SK-N-SH (cell line): ENCODE data around the gene LMO4. TPM values are rescaled to one million over a fixed set of nuclear protein-coding genes. Genes with fewer than 3 reads are reported as not detected.

Experiments
- CTCF ChIA-PET: fragments of 300-600, 350-600 bp; formaldehyde crosslinking; extraction: SDS; loops from one replicate; lab custom pipeline; 2021; lab: Yijun Ruan, JAX
- POLR2A ChIA-PET: fragments of 350-600 bp; sonication (Branson Sonifier 250); formaldehyde crosslinking; extraction: SDS; loops from one replicate; lab custom pipeline; 2020; ENCODE audit warnings: antibody characterized with exemption, inconsistent platforms; lab: Yijun Ruan, JAX
- DNase-seq: peaks from one replicate; pipeline ENCODE4 v3.0.0; 2012
- H2AFZ ChIP-seq: fragments of 200-600 bp; sonication (generic); 2 replicates; pipeline ENCODE4 v1.8.1; 2016; ENCODE audit warnings: antibody characterized with exemption, mild to moderate bottlenecking, low read depth
- H3F3A ChIP-seq: fragments of 200-600 bp; sonication (generic); replicated peaks from 2 replicates; pipeline ENCODE3; 2016; ENCODE audit warnings: antibody characterized with exemption, mild to moderate bottlenecking; ENCODE audit not compliant: insufficient read depth
- H3K27ac ChIP-seq, 2 experiments: fragments of 200-500 bp in 1 of 2; fragments of 200-600 bp in 1 of 2; sonication (Bioruptor generic) in 1 of 2; sonication (generic), shearing (Covaris generic) in 1 of 2; 2 replicates each; pipeline versions ENCODE4 v1.5.1 to v1.6.1; 2014 to 2016; ENCODE audit warnings: low read depth in 2 of 2, inconsistent platforms in 1 of 2, low read length in 1 of 2, mild to moderate bottlenecking in 1 of 2, mixed read lengths in 1 of 2
- H3K27me3 ChIP-seq: fragments of 200-600 bp; sonication (generic), shearing (Covaris generic); 2 replicates; pipeline ENCODE4 v1.6.1; 2016; ENCODE audit warnings: mixed run types; ENCODE audit not compliant: insufficient read depth
- H3K36me3 ChIP-seq, 2 experiments: fragments of 200-500 bp in 1 of 2; fragments of 200-600 bp in 1 of 2; sonication (Bioruptor generic) in 1 of 2; sonication (generic) in 1 of 2; replicated peaks in 1 of 2; 2 replicates each; pipeline versions ENCODE3 to v1.5.1; 2014 to 2016; ENCODE audit warnings: low read length in 1 of 2, mild to moderate bottlenecking in 1 of 2; ENCODE audit not compliant: insufficient read depth in 2 of 2, control insufficient read depth in 1 of 2
- H3K4me1 ChIP-seq, 2 experiments: fragments of 200-500 bp in 1 of 2; fragments of 200-600 bp in 1 of 2; sonication (Bioruptor generic) in 1 of 2; sonication (generic), shearing (Covaris generic) in 1 of 2; 2 replicates each; pipeline versions ENCODE4 v1.5.1 to v1.6.1; 2014 to 2016; ENCODE audit warnings: low read depth in 1 of 2, low read length in 1 of 2, mixed run types in 1 of 2; ENCODE audit not compliant: insufficient read depth in 2 of 2, control insufficient read depth in 1 of 2
- H3K4me2 ChIP-seq: fragments of 200-600 bp; sonication (generic), shearing (Covaris generic); 2 replicates; pipeline ENCODE4 v1.6.1; 2017; ENCODE audit warnings: mixed run types
- H3K4me3 ChIP-seq, 2 experiments: fragments of 200-500 bp in 1 of 2; fragments of 200-600 bp in 1 of 2; sonication (Bioruptor generic) in 1 of 2; sonication (generic), shearing (Covaris generic) in 1 of 2; 2 replicates each; pipeline versions ENCODE4 v1.5.1 to v1.8.1; 2014 to 2016; ENCODE audit warnings: low read depth in 2 of 2, inconsistent platforms in 1 of 2, low read length in 1 of 2, mild to moderate bottlenecking in 1 of 2, mixed read lengths in 1 of 2, moderate library complexity in 1 of 2
- H3K79me2 ChIP-seq: fragments of 200-600 bp; sonication (generic); 2 replicates; pipeline ENCODE4 v1.8.1; 2017; ENCODE audit warnings: mild to moderate bottlenecking; ENCODE audit not compliant: insufficient read depth
- H3K9ac ChIP-seq: fragments of 200-600 bp; sonication (generic); 2 replicates; pipeline ENCODE4 v1.6.1; 2017; ENCODE audit warnings: mixed run types
- H3K9me2 ChIP-seq: fragments of 200-600 bp; sonication (generic); 2 replicates; pipeline ENCODE4 v1.6.1; 2017; ENCODE audit warnings: mixed run types
- H3K9me3 ChIP-seq: fragments of 200-600 bp; sonication (generic); 2 replicates; pipeline ENCODE4 v1.6.1; 2017; ENCODE audit warnings: mixed run types, mild to moderate bottlenecking, moderate library complexity
- H4K20me1 ChIP-seq: fragments of 200-600 bp; sonication (generic); 2 replicates; pipeline ENCODE4 v1.6.1; 2017; ENCODE audit warnings: mild to moderate bottlenecking, mixed run types; ENCODE audit not compliant: insufficient read depth
- CHD2 ChIP-seq: fragments of 150-350 bp; IDR thresholded peaks from 2 replicates; pipeline ENCODE4 v1.6.1; 2018; ENCODE audit warnings: low read length; ENCODE audit not compliant: partially characterized antibody
- EP300 ChIP-seq, 2 experiments: IDR thresholded peaks; 2 replicates each; pipeline versions ENCODE4 v1.4.0 to v1.6.1; 2012; ENCODE audit warnings: borderline replicate concordance in 1 of 2, low read depth in 1 of 2, low read length in 1 of 2
- FOSL2 ChIP-seq: IDR thresholded peaks from 2 replicates; pipeline ENCODE4 v1.4.0; 2012; ENCODE audit warnings: low read depth, mild to moderate bottlenecking, moderate library complexity, borderline replicate concordance
- FOXJ3 ChIP-seq: sonication (generic); formaldehyde crosslinking; IDR thresholded peaks from 2 replicates; pipeline ENCODE4 v1.5.1; 2020; ENCODE audit warnings: mild to moderate bottlenecking, missing genetic modification reagents
- FOXM1 ChIP-seq: IDR thresholded peaks from 2 replicates; pipeline ENCODE4 v1.4.0; 2012; ENCODE audit warnings: low read depth, mild to moderate bottlenecking
- GABPA ChIP-seq: IDR thresholded peaks from 2 replicates; pipeline ENCODE4 v1.4.0; 2012; ENCODE audit warnings: low read depth, mild to moderate bottlenecking
- MAX ChIP-seq: IDR thresholded peaks from 2 replicates; pipeline ENCODE4 v1.4.0; 2012; ENCODE audit warnings: low read depth
- MEF2A ChIP-seq: IDR thresholded peaks from 2 replicates; pipeline ENCODE4 v1.4.0; 2012; ENCODE audit warnings: low read depth, borderline replicate concordance
- MXI1 ChIP-seq: IDR thresholded peaks from 2 replicates; pipeline ENCODE4 v1.6.1; 2012; ENCODE audit warnings: mild to moderate bottlenecking, low read depth, low read length, improper control_type of control experiment
- PBX3 ChIP-seq: IDR thresholded peaks from 2 replicates; pipeline ENCODE4; 2012
- POLR2AphosphoS5 ChIP-seq: IDR thresholded peaks from 2 replicates; pipeline ENCODE4 v1.6.1; 2012; ENCODE audit warnings: low read depth, low read length
- REST ChIP-seq: IDR thresholded peaks from 2 replicates; pipeline ENCODE4 v1.6.1; 2012; ENCODE audit warnings: mild to moderate bottlenecking, low read depth, low read length, moderate library complexity
- RXRA ChIP-seq: IDR thresholded peaks from 2 replicates; pipeline ENCODE4 v1.4.0; 2012; ENCODE audit warnings: low read depth, mild to moderate bottlenecking, borderline replicate concordance
- SIN3A ChIP-seq: IDR thresholded peaks from 2 replicates; pipeline ENCODE4 v1.6.1; 2012; ENCODE audit warnings: low read depth, mild to moderate bottlenecking, low read length, moderate library complexity, borderline replicate concordance
- SMC3 ChIP-seq: IDR thresholded peaks from 2 replicates; pipeline ENCODE4 v1.6.1; 2012; ENCODE audit warnings: low read depth, low read length, improper control_type of control experiment
- TAF1 ChIP-seq: IDR thresholded peaks from 2 replicates; pipeline ENCODE4 v1.6.1; 2012; ENCODE audit warnings: low read depth, mild to moderate bottlenecking, low read length, moderate library complexity, borderline replicate concordance
- TCF12 ChIP-seq: IDR thresholded peaks from 2 replicates; pipeline ENCODE4 v1.4.0; 2012
- TEAD4 ChIP-seq: IDR thresholded peaks from 2 replicates; pipeline ENCODE4 v1.4.0; 2012; ENCODE audit warnings: mild to moderate bottlenecking, borderline replicate concordance; ENCODE audit not compliant: insufficient read depth
- USF2 ChIP-seq: fragments of 150-350 bp; IDR thresholded peaks from 2 replicates; pipeline ENCODE4 v1.6.1; 2017; ENCODE audit warnings: antibody characterized with exemption, low read length, low read depth, borderline replicate concordance
- ZBTB33 ChIP-seq: IDR thresholded peaks from 2 replicates; pipeline ENCODE4 v1.4.0; 2012; ENCODE audit warnings: low read depth, borderline replicate concordance
- WGBS: methylation state at CpG from one replicate; pipeline ENCODE4 v1.1.6; 2017; ENCODE audit warnings: low lambda C conversion rate; 5-methylcytosine and 5-hydroxymethylcytosine counted together
- polyA plus RNA-seq, 3 experiments: library from polyadenylated mRNA; depleted of rRNA; stranded (reverse); fragments of >200 nt; gene quantifications; 2 replicates each; pipeline ENCODE4 v1.2.3, GENCODE V29; 2012

LMO4 gene
- polyA plus RNA-seq, 1 of the 3 experiments (the other 2 are of a cell fraction) = 64.7 TPM

GRCh38 chr1:87367549-87367948 lies 38.9 kb downstream of the LMO4 start:
- no peaks in the 10 kb centered on the region for H4K20me1 ChIP-seq
- no peak overlapping the region for H3K9ac ChIP-seq
- no peaks in the 10 kb centered on the region for H3K36me3 ChIP-seq
- no peaks in the 10 kb centered on the region for H3K9me2 ChIP-seq
- H2AFZ ChIP-seq = no peak overlapping the region
- no peaks in the 10 kb centered on the region for H3F3A ChIP-seq
- TF ChIP-seq POLR2AphosphoS5 = no peak
- TF ChIP-seq CHD2 = no peak
- no peak for TF ChIP-seq FOXJ3 (CRISPR knock-in tag)
- TF ChIP-seq PBX3 = no peak
- TF ChIP-seq GABPA = no peak
- TF ChIP-seq SIN3A = no peak
- no peak for TF ChIP-seq MXI1
- no peak for TF ChIP-seq MEF2A
- no peak for TF ChIP-seq TCF12
- no peak for TF ChIP-seq EP300 (IDR thresholded peaks at IDR 0.05; ENCODE audit: borderline replicate concordance in 1 of 2, low read depth in 1 of 2, low read length in 1 of 2)
- TF ChIP-seq FOXM1 = no peak
- no peak for TF ChIP-seq REST
- no peak overlapping the region for H3K4me2 ChIP-seq
- ChIA-PET POLR2A (no interaction called here), CTCF (no interaction called here)
- no peaks in the 10 kb centered on the region for H3K79me2 ChIP-seq
- H3K27me3 ChIP-seq = no peaks in the 10 kb centered on the region
- no peak for DNase-seq
- no peaks in the 10 kb centered on the region for H3K9me3 ChIP-seq
- no peak overlapping the region for H3K27ac ChIP-seq
- H3K4me3 ChIP-seq = no peak overlapping the region
- 75% methylated on average over 3 of the region's 3 CpGs for WGBS
- peaks cover 7 to 10% of the 10 kb centered on the region in 2 experiments; a peak in 3 of 4 replicates for H3K4me1 ChIP-seq

- CTCF ChIA-PET = no interaction called here
- no peaks in the 10 kb centered on the region for H3K9me2 ChIP-seq
- H3K9me3 ChIP-seq = no peaks in the 10 kb centered on the region
- no peak overlapping the region for H2AFZ ChIP-seq
- 87% methylated on average over 2 of the region's 2 CpGs for WGBS
- no peaks in the 10 kb centered on the region for H3K27me3 ChIP-seq
- no peaks in the 10 kb centered on the region for H3K36me3 ChIP-seq
- H3K79me2 ChIP-seq = no peaks in the 10 kb centered on the region; the same call in 1 of the 2 replicates
- DNase-seq = no peak
- no peak overlapping the region for H3K4me2 ChIP-seq
- H3F3A ChIP-seq = no peaks in the 10 kb centered on the region
- H4K20me1 ChIP-seq = no peaks in the 10 kb centered on the region
- H3K4me1 ChIP-seq = peaks cover 7 to 10% of the 10 kb centered on the region in 2 experiments; a peak in 3 of 4 replicates
- POLR2A ChIA-PET = no interaction called here
- no peak overlapping the region for H3K4me3 ChIP-seq
- no peak overlapping the region for H3K9ac ChIP-seq
- H3K27ac ChIP-seq = no peak overlapping the region
- TF ChIP-seq SMC3 (no peak), FOSL2 (no peak), MXI1 (no peak), TEAD4 (no peak), RXRA (no peak), MAX (no peak), USF2 (no peak), ZBTB33 (no peak), TAF1 (no peak), GABPA (no peak)
These were observed 40.2 kb downstream of the LMO4 start for GRCh38 chr1:87368907-87369306.
